Measurements from ENCODE around the gene FEV.

FEV gene

GRCh38 chr2:218992196-218992595 is 7.2 kb upstream of the FEV start:
- DNase-seq = no peak

- DNase-seq = no peak
These were observed 6.7 kb upstream of the FEV start for GRCh38 chr2:218991674-218992168.

- DNase-seq = no peak
These were observed 5.6 kb upstream of the FEV start for GRCh38 chr2:218990612-218991011.

- no peak for DNase-seq
These were observed 5.1 kb upstream of the FEV start for GRCh38 chr2:218990052-218990451.

- DNase-seq = no peak
These were observed 3.7 kb upstream of the FEV start for GRCh38 chr2:218988650-218989049.

- no peak for DNase-seq
These were observed 3.2 kb upstream of the FEV start for GRCh38 chr2:218988164-218988563.

- DNase-seq = no peak
These were observed 1.3 kb upstream of the FEV start for GRCh38 chr2:218986148-218986761.

- DNase-seq = no peak
These were observed 524 bp upstream of the FEV start for GRCh38 chr2:218985325-218986091.

GRCh38 chr2:218984239-218985020 is 554 bp downstream of the FEV start:
- no peak for DNase-seq

- no peak for DNase-seq
These were observed 1.1 kb downstream of the FEV start for GRCh38 chr2:218983934-218984238.

- no peak for DNase-seq
These were observed 1.6 kb downstream of the FEV start for GRCh38 chr2:218983263-218983933.

- no peak for DNase-seq
These were observed 2.3 kb downstream of the FEV start for GRCh38 chr2:218982586-218983262.

GRCh38 chr2:218981881-218982585 is 3.0 kb downstream of the FEV start:
- DNase-seq = no peak

- DNase-seq = no peak
These were observed 3.5 kb downstream of the FEV start for GRCh38 chr2:218981390-218981880.

- DNase-seq = no peak
These were observed 4.1 kb downstream of the FEV start for GRCh38 chr2:218980735-218981389.

- DNase-seq = peak; percentile 84
These were observed 4.9 kb downstream of the FEV start for GRCh38 chr2:218979846-218980734.

GRCh38 chr2:218975060-218975777 is 9.8 kb downstream of the FEV start:
- no peak for DNase-seq

- no peak for DNase-seq
These were observed 14.1 kb downstream of the FEV start for GRCh38 chr2:218970894-218971293.

GRCh38 chr2:218964041-218964771 is 20.8 kb downstream of the FEV start:
- DNase-seq = no peak

Data from CD4-positive, alpha-beta T cell treated with Interleukin-12 subunit alpha and Interleukin-12 subunit beta, for 1 hour (primary cell).